GM23248 (cell line): ENCODE results near the gene SIPA1L3. TPM values are rescaled to one million over a fixed set of nuclear protein-coding genes. Genes with fewer than 3 reads are reported as not detected.

ENCODE experiments used
- DNase-seq: peaks from one replicate; pipeline ENCODE4 v3.0.0-alpha.2; 2015
- H2AFZ ChIP-seq: fragments of 200-600 bp; sonication (generic); 2 replicates; pipeline ENCODE4 v1.6.1; 2016; ENCODE audit warnings: antibody characterized with exemption
- H3F3A ChIP-seq: fragments of 200-600 bp; sonication (generic); 2 replicates; pipeline ENCODE4 v1.6.1; 2016; ENCODE audit warnings: mild to moderate bottlenecking, antibody characterized with exemption, mixed run types; ENCODE audit not compliant: insufficient read depth
- H3K27ac ChIP-seq: fragments of 200-600 bp; sonication (generic); 2 replicates; pipeline ENCODE4 v1.5.1; 2016; ENCODE audit warnings: mild to moderate bottlenecking
- H3K27me3 ChIP-seq: fragments of 200-600 bp; sonication (generic); replicated peaks from 2 replicates; pipeline ENCODE4 v1.6.1; 2016; ENCODE audit warnings: mild to moderate bottlenecking; ENCODE audit not compliant: insufficient read depth
- H3K36me3 ChIP-seq: fragments of 200-600 bp; sonication (generic); 2 replicates; pipeline ENCODE4 v1.6.1; 2016; ENCODE audit warnings: low read depth, mild to moderate bottlenecking
- H3K4me1 ChIP-seq: fragments of 200-600 bp; sonication (generic); 2 replicates; pipeline ENCODE4 v1.6.1; 2016; ENCODE audit warnings: mild to moderate bottlenecking; ENCODE audit not compliant: insufficient read depth
- H3K4me2 ChIP-seq: fragments of 200-600 bp; sonication (generic); one replicate; pipeline ENCODE4 v1.6.1; 2016; ENCODE audit warnings: mild to moderate bottlenecking; ENCODE audit not compliant: unreplicated experiment
- H3K4me3 ChIP-seq: fragments of 200-600 bp; sonication (generic); 2 replicates; pipeline ENCODE4 v1.5.1; 2016; ENCODE audit warnings: mild to moderate bottlenecking
- H3K79me2 ChIP-seq: fragments of 200-600 bp; sonication (generic); 2 replicates; pipeline ENCODE4 v1.6.1; 2016; ENCODE audit warnings: mild to moderate bottlenecking; ENCODE audit not compliant: insufficient read depth
- H3K9ac ChIP-seq: fragments of 200-600 bp; sonication (generic); 2 replicates; pipeline ENCODE4 v1.6.1; 2016; ENCODE audit warnings: mild to moderate bottlenecking
- H3K9me2 ChIP-seq: fragments of 200-600 bp; sonication (generic); 2 replicates; pipeline ENCODE4 v1.6.1; 2016; ENCODE audit warnings: mixed run types, mild to moderate bottlenecking, moderate library complexity; ENCODE audit not compliant: insufficient read depth
- H3K9me3 ChIP-seq: fragments of 200-600 bp; sonication (generic); one replicate; pipeline ENCODE4 v1.6.1; 2017; ENCODE audit warnings: low read depth
- H4K20me1 ChIP-seq: fragments of 200-600 bp; sonication (generic); 2 replicates; pipeline ENCODE4 v1.6.0; 2016; ENCODE audit not compliant: insufficient read depth
- EZH2 ChIP-seq: fragments of 200-600 bp; sonication (generic); IDR thresholded peaks from 2 replicates; pipeline ENCODE4 v1.6.1; 2018; ENCODE audit warnings: antibody characterized with exemption, mild to moderate bottlenecking; ENCODE audit not compliant: insufficient read depth, poor library complexity, severe bottlenecking
- EZH2phosphoT487 ChIP-seq: fragments of 200-600 bp; sonication (generic); IDR thresholded peaks from 2 replicates; pipeline ENCODE4 v1.6.1; 2018; ENCODE audit warnings: antibody characterized with exemption, moderate library complexity, mild to moderate bottlenecking, low read depth; ENCODE audit not compliant: insufficient read depth
- WGBS, 2 experiments: methylation state at CpG; one replicate each; pipeline ENCODE4 v1.1.6; 2015 to 2017; ENCODE audit warnings: low lambda C conversion rate in 2 of 2, low coverage in 1 of 2; ENCODE audit errors: missing lambda C conversion rate in 2 of 2; 5-methylcytosine and 5-hydroxymethylcytosine counted together
- in situ Hi-C: fragments of 300-500 bp; cut with MboI; formaldehyde crosslinking; loops from 2 replicates; pipeline ENCODE4 v1.15.0; 2020
- polyA plus RNA-seq: library from polyadenylated mRNA; unstranded; fragments of >200 nt; fragmentation: Nextera tagmentation; extraction: Ambion mirVana; gene quantifications from 2 replicates; pipeline ENCODE4 v1.2.1, GENCODE V29; 2016
- total RNA-seq: library from RNA; depleted of rRNA; stranded (reverse); fragments of >200 nt; shearing (Covaris generic); gene quantifications from 2 replicates; pipeline ENCODE4 v1.2.3, GENCODE V29; 2014

The SIPA1L3 gene
- total and polyA plus RNA-seq, 2 experiments from 2014 or later = 3.7 to 12.1 TPM

DNA sequence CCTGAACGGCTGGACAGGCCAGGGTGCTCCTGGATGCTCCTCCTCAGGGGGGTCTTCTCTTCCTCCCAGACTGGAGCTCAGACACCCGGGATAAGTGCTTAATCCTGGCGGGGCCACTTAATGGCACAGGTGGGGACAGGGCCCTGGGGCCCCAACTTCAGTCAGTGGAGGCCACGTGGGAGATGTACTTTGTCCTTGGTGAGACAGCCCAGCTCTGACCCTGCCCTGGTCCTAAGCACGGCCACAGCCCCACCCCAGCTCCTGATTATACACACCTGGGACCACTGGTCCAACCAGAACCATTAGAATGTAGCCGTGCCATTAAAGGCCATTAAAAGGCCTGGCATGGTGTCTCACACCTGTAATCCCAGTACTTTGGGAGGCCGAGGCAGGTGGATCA, 341.4 kb downstream of the SIPA1L3 start:
- Histone ChIP-seq H3K36me3 (no peaks in the 10 kb centered on the region), H3K4me3 (no peak overlapping the region), H3F3A (peaks cover 11% of the 10 kb centered on the region; the same call in 1 of the 2 replicates), H3K79me2 (no peaks in the 10 kb centered on the region), H3K9me3 (no peaks in the 10 kb centered on the region), H4K20me1 (no peaks in the 10 kb centered on the region), H3K27ac (no peak overlapping the region), H3K4me1 (peaks cover 19% of the 10 kb centered on the region), H2AFZ (no peak overlapping the region), H3K9me2 (no peaks in the 10 kb centered on the region), H3K9ac (no peak overlapping the region), H3K27me3 (no peaks in the 10 kb centered on the region), H3K4me2 (no peak overlapping the region)
- in situ Hi-C loops = no loop called here
- WGBS, 2 experiments = 81 to 84% methylated on average over 7 of the region's 7 CpGs
- TF ChIP-seq EZH2phosphoT487 (no peak), EZH2 (no peak)
- DNase-seq = no peak

DNA sequence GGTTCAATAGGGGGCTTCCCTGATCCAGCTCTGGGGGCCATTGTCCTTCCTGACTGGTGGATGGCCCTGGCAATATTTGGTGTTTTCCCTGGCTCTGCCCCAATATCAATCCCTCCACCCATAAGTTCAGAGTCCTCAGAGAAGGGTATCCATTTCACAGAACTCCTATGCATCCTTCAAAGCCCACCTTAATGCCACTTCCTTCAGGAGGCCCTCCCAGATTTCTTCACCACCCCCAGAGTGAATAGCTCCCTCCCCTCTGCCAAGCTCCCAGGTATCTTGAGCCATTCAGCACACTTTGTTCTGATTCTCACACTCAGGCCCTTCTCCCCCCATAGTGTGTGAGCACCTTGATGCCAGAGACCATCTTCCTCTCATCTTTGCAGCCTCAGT, 343.4 kb downstream of the SIPA1L3 start:
- no peak overlapping the region for H2AFZ ChIP-seq
- H3K27me3 ChIP-seq = no peaks in the 10 kb centered on the region
- H3K36me3 ChIP-seq = no peaks in the 10 kb centered on the region
- no peak overlapping the region for H3K4me3 ChIP-seq
- H4K20me1 ChIP-seq = no peaks in the 10 kb centered on the region
- no peaks in the 10 kb centered on the region for H3K9me3 ChIP-seq
- no peak for TF ChIP-seq EZH2phosphoT487
- no peak for TF ChIP-seq EZH2
- no peak for DNase-seq
- no peak overlapping the region for H3K4me2 ChIP-seq
- H3F3A ChIP-seq = peaks cover 11% of the 10 kb centered on the region; the same call in 1 of the 2 replicates
- H3K9me2 ChIP-seq = no peaks in the 10 kb centered on the region
- in situ Hi-C loops = loop anchor here (5.0 kb wide), 1 partner anchor 82 kb away; no protein-coding TSS in a partner anchor
- no peak overlapping the region for H3K9ac ChIP-seq
- H3K27ac ChIP-seq = no peak overlapping the region
- H3K4me1 ChIP-seq = peaks cover 19% of the 10 kb centered on the region
- H3K79me2 ChIP-seq = no peaks in the 10 kb centered on the region

DNA sequence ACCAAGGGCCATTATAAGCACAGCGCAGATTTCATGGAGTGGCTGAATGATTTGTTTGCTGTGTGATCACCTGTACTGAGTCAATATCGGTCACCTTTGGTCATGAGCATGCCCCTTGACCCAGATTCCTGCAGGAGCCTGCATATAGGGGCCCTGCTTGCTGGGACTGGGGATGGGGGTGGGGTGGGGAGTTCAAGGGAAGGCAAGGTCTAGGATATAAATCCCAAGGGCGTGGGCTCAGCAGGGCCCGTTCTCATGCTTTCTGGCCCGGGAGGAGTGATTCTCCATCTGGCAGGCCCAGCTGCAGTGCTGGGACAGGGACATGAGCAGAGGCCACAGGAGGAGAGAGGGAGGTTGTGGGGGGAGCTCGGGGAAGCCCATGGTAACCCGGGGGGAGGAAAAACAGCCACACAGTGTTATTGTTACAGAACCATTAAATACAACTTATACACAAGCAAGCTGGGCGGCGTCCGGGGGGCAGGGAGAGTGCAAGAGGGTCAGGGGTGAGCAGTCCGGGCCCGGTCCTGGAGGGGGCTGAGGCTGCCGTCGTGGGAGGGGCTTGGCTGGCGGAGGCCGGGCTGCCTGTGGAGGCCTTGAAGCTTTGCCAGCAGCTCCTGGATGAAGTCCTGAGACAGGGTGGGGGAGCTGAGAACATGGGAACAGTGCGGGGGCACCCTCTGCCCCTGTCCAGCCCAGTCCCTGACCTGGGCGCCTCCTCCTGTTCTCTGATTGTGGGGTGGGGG, 344.0 kb downstream of the SIPA1L3 start:
- H3K27ac ChIP-seq = no peak overlapping the region
- in situ Hi-C loops = loop anchor here (5.0 kb wide), 1 partner anchor 81 kb away; no protein-coding TSS in a partner anchor
- peaks cover 15% of the 10 kb centered on the region for H3K4me1 ChIP-seq
- peak overlapping the region; percentile 85 for H2AFZ ChIP-seq
- H3K9me3 ChIP-seq = no peaks in the 10 kb centered on the region
- H3K9me2 ChIP-seq = no peaks in the 10 kb centered on the region
- 30 to 34% methylated on average over 17 to 18 of the region's 18 CpGs for WGBS, 2 experiments
- H4K20me1 ChIP-seq = no peaks in the 10 kb centered on the region
- peak overlapping the region; percentile 38 for H3K4me2 ChIP-seq
- peak overlapping the region; percentile 11; the same call in 1 of the 2 replicates for H3K9ac ChIP-seq
- peak overlapping the region; percentile 4; the same call in 1 of the 2 replicates for H3K4me3 ChIP-seq
- peak; percentile 28 for DNase-seq
- peaks cover 7% of the 10 kb centered on the region; the same call in 1 of the 2 replicates for H3F3A ChIP-seq
- H3K27me3 ChIP-seq = no peaks in the 10 kb centered on the region
- H3K36me3 ChIP-seq = no peaks in the 10 kb centered on the region
- TF ChIP-seq EZH2 = no peak
- TF ChIP-seq EZH2phosphoT487 = no peak
- no peaks in the 10 kb centered on the region for H3K79me2 ChIP-seq

DNA sequence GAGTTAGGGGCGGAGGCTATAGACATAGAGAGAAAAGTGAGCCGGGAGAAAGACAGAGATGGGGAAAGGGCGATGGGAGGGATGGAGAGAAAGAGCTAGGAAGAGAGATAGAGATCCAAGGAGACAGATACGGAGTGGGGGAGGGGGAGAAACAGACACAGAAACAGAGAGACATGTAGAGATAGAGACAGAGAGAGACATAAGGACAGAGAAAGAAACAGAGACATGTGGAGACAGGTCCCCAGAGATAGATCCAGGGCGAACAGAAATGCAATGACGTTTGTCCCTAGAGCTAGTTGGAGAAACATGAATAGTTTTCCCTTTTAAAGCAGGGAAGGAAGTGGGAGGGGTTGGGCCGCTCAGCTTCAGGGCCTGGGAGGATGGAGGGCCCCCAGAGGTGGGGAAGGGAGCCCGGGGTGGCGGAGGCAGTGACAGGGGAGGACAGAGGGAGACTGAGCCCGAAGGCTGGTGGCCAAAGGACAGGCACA, 344.6 kb downstream of the SIPA1L3 start:
- H3K27me3 ChIP-seq = peaks cover 3% of the 10 kb centered on the region
- H4K20me1 ChIP-seq = no peaks in the 10 kb centered on the region
- H3K79me2 ChIP-seq = no peaks in the 10 kb centered on the region
- 0 out of 2 replicates have a peak, but pooled peaks cover 4% of the 10 kb centered on the region for H3F3A ChIP-seq
- in situ Hi-C loops = loop anchor here (5.0 kb wide), 1 partner anchor 81 kb away; no protein-coding TSS in a partner anchor
- DNase-seq = peak; percentile 34
- H3K4me1 ChIP-seq = peaks cover 12% of the 10 kb centered on the region
- no peak overlapping the region for H3K27ac ChIP-seq
- H3K9ac ChIP-seq = peak overlapping the region; percentile 11; the same call in 1 of the 2 replicates
- H3K9me2 ChIP-seq = no peaks in the 10 kb centered on the region
- H3K4me2 ChIP-seq = peak overlapping the region; percentile 38
- H3K36me3 ChIP-seq = no peaks in the 10 kb centered on the region
- H2AFZ ChIP-seq = peak overlapping the region; percentile 85
- TF ChIP-seq EZH2phosphoT487 = no peak
- TF ChIP-seq EZH2 = no peak
- no peaks in the 10 kb centered on the region for H3K9me3 ChIP-seq
- WGBS, 2 experiments = 7 to 16% methylated on average over 8 to 10 of the region's 10 CpGs
- H3K4me3 ChIP-seq = peak overlapping the region; percentile 4; the same call in 1 of the 2 replicates
